H1 (cell line): Measurements from ENCODE around the gene FAM131A. TPM values are rescaled to one million over a fixed set of nuclear protein-coding genes. Genes with fewer than 3 reads are reported as not detected.

ENCODE experiments used
- CTCF ChIA-PET: fragments of 300-600 bp; sonication (Branson Sonifier 250); formaldehyde crosslinking; loops from one replicate; lab custom pipeline; 2021; ENCODE audit not compliant: partially characterized antibody; lab: Charles Lee
- POLR2A ChIA-PET: fragments of 300-600 bp; sonication (Branson Sonifier 250); formaldehyde crosslinking; loops from one replicate; lab custom pipeline; 2021; ENCODE audit warnings: inconsistent platforms; ENCODE audit not compliant: partially characterized antibody; lab: Charles Lee
- DNase-seq, 2 experiments: peaks; one replicate each; pipeline versions ENCODE4 v3.0.0 to v3.0.0-alpha.2; 2010 to 2022; ENCODE audit warnings: low spot score in 2 of 2, low read depth in 1 of 2, mixed read lengths in 1 of 2
- FAIRE-seq: peaks from 2 replicates; lab custom pipeline; 2011; peaks lifted over from hg19 to GRCh38; lab: Jason Lieb, UNC
- H2AFZ ChIP-seq: 2 replicates; pipeline ENCODE4 v1.8.1; 2012; ENCODE audit warnings: low read length, inconsistent platforms
- H2AK5ac ChIP-seq: 2 replicates; pipeline ENCODE4 v1.6.1; 2013; ENCODE audit warnings: low read depth, low read length
- H2BK120ac ChIP-seq: replicated peaks from 2 replicates; pipeline ENCODE3; 2013; ENCODE audit warnings: low read depth, low read length, inconsistent platforms
- H2BK12ac ChIP-seq: 2 replicates; pipeline ENCODE4 v1.6.1; 2013; ENCODE audit warnings: low read depth, low read length
- H2BK15ac ChIP-seq: 2 replicates; pipeline ENCODE4 v1.6.1; 2013; ENCODE audit warnings: low read length
- H2BK20ac ChIP-seq: 2 replicates; pipeline ENCODE4 v1.6.1; 2013; ENCODE audit warnings: low read length
- H2BK5ac ChIP-seq: 2 replicates; pipeline ENCODE4 v1.6.1; 2013; ENCODE audit warnings: low read depth, low read length
- H3K14ac ChIP-seq: 2 replicates; pipeline ENCODE4 v1.6.1; 2013; ENCODE audit warnings: inconsistent platforms; ENCODE audit not compliant: insufficient read length
- H3K18ac ChIP-seq: 2 replicates; pipeline ENCODE4 v1.6.1; 2013; ENCODE audit warnings: low read length; ENCODE audit errors: extremely low read depth
- H3K23ac ChIP-seq: 2 replicates; pipeline ENCODE4 v1.6.1; 2013; ENCODE audit warnings: inconsistent platforms; ENCODE audit not compliant: insufficient read length
- H3K23me2 ChIP-seq: 2 replicates; pipeline ENCODE4 v1.6.1; 2013; ENCODE audit warnings: low read depth, low read length
- H3K27ac ChIP-seq: 2 replicates; pipeline ENCODE4 v1.6.1; 2011; ENCODE audit warnings: low read depth, low read length, inconsistent platforms
- H3K27me3 ChIP-seq, 4 experiments: replicated peaks in 1 of 4; 1 replicate in 1 of 4; 2 replicates in 3 of 4; pipeline versions ENCODE4 v1.6.1 to v1.8.1; 2011 to 2013; ENCODE audit warnings: low read length in 3 of 4, mild to moderate bottlenecking in 3 of 4, inconsistent platforms in 2 of 4, mixed read lengths in 2 of 4, moderate library complexity in 1 of 4; ENCODE audit not compliant: control insufficient read depth in 3 of 4, insufficient read depth in 3 of 4; ENCODE audit errors: extremely low read depth in 1 of 4
- H3K36me3 ChIP-seq, 4 experiments: 2 replicates each; pipeline versions ENCODE4 v1.6.1 to v1.8.1; 2011 to 2013; ENCODE audit warnings: mild to moderate bottlenecking in 4 of 4, low read length in 3 of 4, moderate library complexity in 2 of 4, control low read depth in 1 of 4, inconsistent platforms in 1 of 4; ENCODE audit not compliant: insufficient read depth in 4 of 4, control insufficient read depth in 2 of 4
- H3K4ac ChIP-seq: replicated peaks from 2 replicates; pipeline ENCODE3; 2013; ENCODE audit warnings: low read length, low read depth, mixed read lengths, inconsistent platforms; ENCODE audit not compliant: insufficient read length
- H3K4me1 ChIP-seq, 4 experiments: replicated peaks in 1 of 4; 1 replicate in 1 of 4; 2 replicates in 3 of 4; pipeline versions ENCODE4 v1.6.1 to v1.8.1; 2011 to 2013; ENCODE audit warnings: low read length in 3 of 4, inconsistent platforms in 2 of 4, mixed read lengths in 1 of 4; ENCODE audit not compliant: insufficient read depth in 4 of 4, control insufficient read depth in 3 of 4
- H3K4me2 ChIP-seq, 2 experiments: 2 replicates each; pipeline versions ENCODE4 v1.6.1 to v1.8.1; 2011 to 2013; ENCODE audit warnings: low read depth in 2 of 2, low read length in 2 of 2, control low read depth in 1 of 2, inconsistent platforms in 1 of 2, mild to moderate bottlenecking in 1 of 2; ENCODE audit not compliant: insufficient read depth in 1 of 2
- H3K4me3 ChIP-seq, 4 experiments: fragments of 200-600, 300-600 bp in 1 of 4; sonication (generic), shearing (Covaris generic), sonication (Bioruptor Twin) in 1 of 4; 2 replicates each; pipeline versions ENCODE4 v1.5.1 to v1.8.1; 2011 to 2016; ENCODE audit warnings: low read length in 4 of 4, low read depth in 3 of 4, control low read depth in 2 of 4, inconsistent platforms in 2 of 4, mild to moderate bottlenecking in 2 of 4, mixed read lengths in 1 of 4, moderate library complexity in 1 of 4; ENCODE audit not compliant: insufficient read depth in 2 of 4; ENCODE audit errors: extremely low read depth in 1 of 4
- H3K56ac ChIP-seq: replicated peaks from 2 replicates; pipeline ENCODE3; 2013; ENCODE audit warnings: low read depth, mild to moderate bottlenecking, mixed read lengths, low read length, inconsistent platforms; ENCODE audit not compliant: insufficient read length
- H3K79me1 ChIP-seq: 2 replicates; pipeline ENCODE4 v1.6.1; 2013; ENCODE audit warnings: low read depth, low read length, control low read depth
- H3K79me2 ChIP-seq, 2 experiments: 2 replicates each; pipeline versions ENCODE4 v1.6.1 to v1.8.1; 2012 to 2013; ENCODE audit warnings: low read length in 2 of 2, mild to moderate bottlenecking in 2 of 2, inconsistent platforms in 1 of 2; ENCODE audit not compliant: insufficient read depth in 2 of 2, control insufficient read depth in 1 of 2
- H3K9ac ChIP-seq, 4 experiments: replicated peaks in 1 of 4; 1 replicate in 1 of 4; 2 replicates in 3 of 4; pipeline versions ENCODE4 v1.6.1 to v1.8.1; 2011 to 2013; ENCODE audit warnings: low read depth in 3 of 4, low read length in 3 of 4, control low read depth in 2 of 4, mild to moderate bottlenecking in 2 of 4, moderate library complexity in 2 of 4, inconsistent platforms in 1 of 4; ENCODE audit errors: extremely low read depth in 1 of 4
- H3K9me3 ChIP-seq, 2 experiments: 2 replicates each; pipeline versions ENCODE4 v1.6.1 to v1.8.1; 2012 to 2013; ENCODE audit warnings: mild to moderate bottlenecking in 2 of 2, moderate library complexity in 2 of 2, control low read depth in 1 of 2, inconsistent platforms in 1 of 2, low read depth in 1 of 2, low read length in 1 of 2, mixed read lengths in 1 of 2; ENCODE audit not compliant: insufficient read depth in 2 of 2
- H4K20me1 ChIP-seq, 2 experiments: replicated peaks in 1 of 2; 2 replicates each; pipeline versions ENCODE3 to v1.8.1; 2011 to 2013; ENCODE audit warnings: inconsistent platforms in 2 of 2, low read length in 2 of 2, mild to moderate bottlenecking in 1 of 2; ENCODE audit not compliant: insufficient read depth in 2 of 2, control insufficient read depth in 1 of 2
- H4K5ac ChIP-seq: 2 replicates; pipeline ENCODE4 v1.6.1; 2013; ENCODE audit warnings: low read length, low read depth, mixed read lengths, inconsistent platforms; ENCODE audit not compliant: insufficient read length
- H4K8ac ChIP-seq: 2 replicates; pipeline ENCODE4 v1.8.0; 2013; ENCODE audit warnings: mild to moderate bottlenecking, moderate library complexity, low read length, inconsistent platforms; ENCODE audit not compliant: insufficient read depth; ENCODE audit errors: extremely low read depth
- H4K91ac ChIP-seq: replicated peaks from 2 replicates; pipeline ENCODE3; 2013; ENCODE audit warnings: low read length, mixed read lengths, inconsistent platforms; ENCODE audit not compliant: insufficient read length
- ATF3 ChIP-seq: IDR thresholded peaks from 2 replicates; pipeline ENCODE4 v1.6.1; 2011; ENCODE audit warnings: low read depth, mild to moderate bottlenecking, low read length; ENCODE audit not compliant: insufficient read depth
- BACH1 ChIP-seq: IDR thresholded peaks from 2 replicates; pipeline ENCODE4 v1.6.1; 2012; ENCODE audit warnings: low read length, improper control_type of control experiment
- CHD2 ChIP-seq: IDR thresholded peaks from 2 replicates; pipeline ENCODE4 v1.6.1; 2012; ENCODE audit warnings: low read length, improper control_type of control experiment
- GABPA ChIP-seq: IDR thresholded peaks from 2 replicates; pipeline ENCODE4 v1.6.1; 2011; ENCODE audit warnings: mild to moderate bottlenecking, low read length, moderate library complexity, borderline replicate concordance; ENCODE audit not compliant: insufficient read depth
- KDM4A ChIP-seq: IDR thresholded peaks from one replicate; pipeline ENCODE4 v1.7.1; 2012; ENCODE audit warnings: low read depth, mild to moderate bottlenecking, moderate library complexity, low read length, inconsistent platforms; ENCODE audit not compliant: severe bottlenecking
- MAFK ChIP-seq: IDR thresholded peaks from 2 replicates; pipeline ENCODE4 v1.6.1; 2012; ENCODE audit warnings: low read depth, mild to moderate bottlenecking, improper control_type of control experiment, low read length
- SP2 ChIP-seq: IDR thresholded peaks from 2 replicates; pipeline ENCODE4 v1.6.1; 2012; ENCODE audit warnings: mild to moderate bottlenecking, low read length, inconsistent platforms
- TAF1 ChIP-seq: IDR thresholded peaks from 2 replicates; pipeline ENCODE4 v1.6.1; 2011; ENCODE audit warnings: mild to moderate bottlenecking, low read depth, low read length
- TCF12 ChIP-seq: IDR thresholded peaks from 2 replicates; pipeline ENCODE4 v1.6.1; 2011; ENCODE audit warnings: low read depth, mild to moderate bottlenecking, low read length
- TEAD4 ChIP-seq: IDR thresholded peaks from 2 replicates; pipeline ENCODE4 v1.6.1; 2012; ENCODE audit warnings: low read depth, low read length, inconsistent platforms, mixed read lengths
- YY1 ChIP-seq: IDR thresholded peaks from 2 replicates; pipeline ENCODE4 v1.6.1; 2011; ENCODE audit warnings: low read depth, mild to moderate bottlenecking, low read length
- ZNF274 ChIP-seq: IDR thresholded peaks from 2 replicates; pipeline ENCODE4 v1.7.0; 2012; ENCODE audit warnings: low read length, borderline replicate concordance; ENCODE audit errors: extremely low read depth
- WGBS, 2 experiments: shearing (Covaris generic) in 1 of 2; methylation state at CpG; one replicate each; pipeline versions ENCODE4 v1.1.6 to v1.1.7; 2013 to 2015; ENCODE audit warnings: low lambda C conversion rate in 2 of 2, mixed read lengths in 2 of 2, inconsistent platforms in 1 of 2, low coverage in 1 of 2, missing lambda C conversion rate in 1 of 2; ENCODE audit not compliant: insufficient replicate concordance in 2 of 2, insufficient coverage in 1 of 2, insufficient read length in 1 of 2; ENCODE audit errors: extremely low coverage in 1 of 2, missing lambda C conversion rate in 1 of 2; 5-methylcytosine and 5-hydroxymethylcytosine counted together
- polyA plus RNA-seq, 7 experiments: library from polyadenylated mRNA; depleted of rRNA in 3 of 7; stranded (reverse) in 5 of 7; unstranded in 2 of 7; fragments of >200 nt in 5 of 7; fragments of 200-250 nt in 2 of 7; gene quantifications; 1 replicate in 5 of 7; 2 replicates in 1 of 7; 4 replicates in 1 of 7; pipeline versions ENCODE4 v1.2.1 to v1.2.3, GENCODE V29; 2011 to 2013; ENCODE audit warnings: missing spikeins in 2 of 7, mixed read lengths in 2 of 7
- total RNA-seq: library from RNA; stranded (reverse); fragmentation: NEBNext Ultra II Directional; extraction: Animal tissue kit (Norgen Biotek cat#: 25700); gene quantifications from 2 replicates; pipeline ENCODE4 v1.2.1, GENCODE V29; 2021
- TF ChIP-seq, protein P1 (sequence below): IDR thresholded peaks from 2 replicates; pipeline ENCODE4 v1.6.1; 2011; ENCODE audit warnings: low read length, improper control_type of control experiment

Gene FAM131A
- total and polyA plus RNA-seq, 2 of the 8 experiments (the other 6 are each of a cell fraction or from before 2014, with no cell fraction given) = 16.0 to 21.9 TPM

DNA sequence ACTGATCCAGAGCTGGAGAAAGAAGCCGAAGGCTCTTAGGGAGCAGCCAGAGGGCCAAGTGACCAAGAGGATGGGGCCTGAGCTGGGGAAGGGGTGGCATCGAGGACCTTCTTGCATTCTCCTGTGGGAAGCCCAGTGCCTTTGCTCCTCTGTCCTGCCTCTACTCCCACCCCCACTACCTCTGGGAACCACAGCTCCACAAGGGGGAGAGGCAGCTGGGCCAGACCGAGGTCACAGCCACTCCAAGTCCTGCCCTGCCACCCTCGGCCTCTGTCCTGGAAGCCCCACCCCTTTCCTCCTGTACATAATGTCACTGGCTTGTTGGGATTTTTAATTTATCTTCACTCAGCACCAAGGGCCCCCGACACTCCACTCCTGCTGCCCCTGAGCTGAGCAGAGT, 52.0 kb downstream of the FAM131A start:
- CTCF ChIA-PET = interaction anchor here (0.8 to 4.2 kb wide), 16 partner anchors 9 to 152 kb away, joined by 3 to 34 read pairs (median 4); partner anchors contain the start of gene THPO
- no peak for DNase-seq
- TF ChIP-seq TCF12 (no peak), TEAD4 (no peak), ZNF274 (no peak), TAF1 (no peak), CHD2 (no peak), ATF3 (no peak), SP2 (no peak), GABPA (no peak), YY1 (no peak), MAFK (no peak), BACH1 (no peak), KDM4A (no peak)
- TF ChIP-seq, protein P1, sequence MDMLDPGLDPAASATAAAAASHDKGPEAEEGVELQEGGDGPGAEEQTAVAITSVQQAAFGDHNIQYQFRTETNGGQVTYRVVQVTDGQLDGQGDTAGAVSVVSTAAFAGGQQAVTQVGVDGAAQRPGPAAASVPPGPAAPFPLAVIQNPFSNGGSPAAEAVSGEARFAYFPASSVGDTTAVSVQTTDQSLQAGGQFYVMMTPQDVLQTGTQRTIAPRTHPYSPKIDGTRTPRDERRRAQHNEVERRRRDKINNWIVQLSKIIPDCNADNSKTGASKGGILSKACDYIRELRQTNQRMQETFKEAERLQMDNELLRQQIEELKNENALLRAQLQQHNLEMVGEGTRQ = no peak

More for the DNA sequence above, 52.0 kb downstream of the FAM131A start:
- Histone ChIP-seq H3K18ac (no peak overlapping the region), H2BK15ac (no peak overlapping the region), H2BK12ac (no peak overlapping the region), H3K9me3 (no peaks in the 10 kb centered on the region), H2AK5ac (no peak overlapping the region), H4K8ac (no peak overlapping the region), H2BK120ac (no peak overlapping the region), H4K20me1 (no peaks in the 10 kb centered on the region), H2BK5ac (no peak overlapping the region), H3K4me2 (no peak overlapping the region), H4K5ac (no peak overlapping the region), H3K27ac (no peak overlapping the region), H3K9ac (no peak overlapping the region; a peak in 1 of 7 replicates), H3K4me1 (peaks cover 0 to 3% (median 0%) of the 10 kb centered on the region in 4 experiments; a peak in 2 of 7 replicates), H3K56ac (no peak overlapping the region), H3K36me3 (no peaks in the 10 kb centered on the region), H3K23me2 (no peaks in the 10 kb centered on the region), H3K79me2 (no peaks in the 10 kb centered on the region), H3K27me3 (peaks cover 0 to 3% (median under 1%) of the 10 kb centered on the region in 4 experiments; a peak in 3 of 7 replicates), H3K23ac (no peak overlapping the region), H3K14ac (no peak overlapping the region), H3K79me1 (no peaks in the 10 kb centered on the region), H2BK20ac (no peak overlapping the region), H4K91ac (no peak overlapping the region), H3K4ac (peak overlapping the region; percentile 57), H2AFZ (no peak overlapping the region), H3K4me3 (no peak overlapping the region)
- FAIRE-seq = no peak
- POLR2A ChIA-PET = interaction anchor here (0.8 to 1.7 kb wide), 2 partner anchors 8 to 30 kb away, joined by 4 to 5 read pairs; no protein-coding TSS in a partner anchor
- WGBS, 2 experiments = 72% methylated on average over 5 of the region's 5 CpGs; no CpG with 5 or more reads in 1 of the 2 experiments
